NB4 (cell line): ENCODE results near the gene CPN2.

ENCODE experiments used
- DNase-seq: peaks from one replicate; pipeline ENCODE4 v3.0.0; 2010; ENCODE audit warnings: low read depth
- H3K4me3 ChIP-seq: one replicate; pipeline ENCODE4 v1.5.1; 2011; ENCODE audit warnings: mild to moderate bottlenecking, low read depth, low read length, moderate library complexity
- CTCF ChIP-seq: IDR thresholded peaks from one replicate; pipeline ENCODE4 v1.5.1; 2012; ENCODE audit warnings: low read depth, low read length
- MAX ChIP-seq: IDR thresholded peaks from 2 replicates; pipeline ENCODE4 v1.6.1; 2011; ENCODE audit warnings: low read depth, low read length
- MYC ChIP-seq: IDR thresholded peaks from 2 replicates; pipeline ENCODE4 v1.6.1; 2011; ENCODE audit warnings: low read depth, low read length
- POLR2A ChIP-seq: IDR thresholded peaks from 2 replicates; pipeline ENCODE4 v1.6.1; 2011; ENCODE audit warnings: mild to moderate bottlenecking; ENCODE audit not compliant: insufficient read length; ENCODE audit errors: extremely low read depth

Gene CPN2

GRCh38 chr3:194377708-194378107 is 26.6 kb upstream of the CPN2 start:
- no peak for TF ChIP-seq MYC
- TF ChIP-seq MAX, result no peak
- TF ChIP-seq POLR2A, result no peak
- TF ChIP-seq CTCF, result no peak
- H3K4me3 ChIP-seq, result no peak overlapping the region
- no peak for DNase-seq

- no peak overlapping the region for H3K4me3 ChIP-seq
- DNase-seq, result no peak
- TF ChIP-seq MAX, result no peak
- no peak for TF ChIP-seq POLR2A
- no peak for TF ChIP-seq CTCF
- no peak for TF ChIP-seq MYC
Observed at GRCh38 chr3:194376241-194376560, 25.1 kb upstream of the CPN2 start.

- no peak overlapping the region for H3K4me3 ChIP-seq
- TF ChIP-seq MAX (no peak), CTCF (no peak), POLR2A (no peak), MYC (no peak)
- DNase-seq, result no peak
Observed at GRCh38 chr3:194375473-194376240, 24.5 kb upstream of the CPN2 start.

- H3K4me3 ChIP-seq, result no peak overlapping the region
- no peak for DNase-seq
- no peak for TF ChIP-seq POLR2A
- TF ChIP-seq MYC, result no peak
- TF ChIP-seq CTCF, result no peak
- TF ChIP-seq MAX, result no peak
Observed at GRCh38 chr3:194374935-194375334, 23.8 kb upstream of the CPN2 start.

- H3K4me3 ChIP-seq, result no peak overlapping the region
- TF ChIP-seq MAX (no peak), CTCF (no peak), MYC (no peak), POLR2A (no peak)
- no peak for DNase-seq
Observed at GRCh38 chr3:194373899-194374298, 22.8 kb upstream of the CPN2 start.

- TF ChIP-seq CTCF (no peak), MAX (no peak), POLR2A (no peak), MYC (no peak)
- no peak overlapping the region for H3K4me3 ChIP-seq
- no peak for DNase-seq
Observed at GRCh38 chr3:194373028-194373427, 21.9 kb upstream of the CPN2 start.
